ENCODE measurements around the gene NR6A1. TPM values are rescaled to one million over a fixed set of nuclear protein-coding genes. Genes with fewer than 3 reads are reported as not detected.

NR6A1 gene
- total RNA-seq, 1 donor from 2014 or later: 302 TPM

DNA sequence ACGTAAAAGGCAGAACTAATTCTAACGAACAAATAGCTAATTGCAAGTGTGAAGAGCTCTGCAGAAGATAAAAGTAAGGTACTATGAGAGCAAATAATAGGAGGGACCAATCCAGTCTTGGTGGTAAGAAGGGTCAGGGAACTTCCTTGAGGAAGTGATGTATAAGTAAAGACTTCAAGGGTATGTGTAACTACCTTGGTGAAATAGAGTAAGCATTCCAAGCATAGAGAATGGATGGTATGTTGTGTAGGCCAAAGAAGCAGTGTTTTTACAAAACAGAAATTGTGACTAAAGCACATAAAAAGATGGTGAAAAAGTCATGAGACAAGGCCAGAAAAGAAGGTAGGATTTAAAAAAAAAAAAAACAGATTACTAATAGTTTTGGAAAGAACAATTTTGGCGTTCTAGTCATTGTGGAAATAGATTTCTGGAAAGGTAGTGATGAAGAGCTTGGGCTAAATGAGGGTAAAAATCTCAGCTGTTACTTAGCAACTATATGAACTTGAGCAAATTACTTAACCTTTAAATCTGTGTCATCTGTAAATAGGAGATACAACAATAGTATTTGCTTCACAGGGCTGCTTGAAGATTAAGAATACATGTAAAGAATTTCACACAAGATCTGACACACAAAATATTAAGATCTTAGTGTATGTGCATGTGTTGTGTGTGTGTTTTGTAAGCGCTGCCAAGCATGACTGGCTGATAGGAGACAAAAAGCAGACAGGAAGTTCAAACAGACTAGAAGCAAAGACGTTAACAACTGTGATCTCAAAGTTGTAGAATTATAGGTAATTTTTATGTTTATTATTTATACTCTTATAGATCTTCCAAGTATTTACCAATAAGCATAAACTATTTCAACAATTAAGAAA, 73.5 kb downstream of the NR6A1 start:
- Histone ChIP-seq H3K4me3 (no peak overlapping the region), H4K20me1 (ENCODE audit: low read depth) (peaks cover 74% of the 10 kb centered on the region), H3K27ac (no peak overlapping the region), H3K27me3 (no peaks in the 10 kb centered on the region), H3K4me2 (peak overlapping the region; percentile 2), H3K9me3 (ENCODE audit: low read depth) (no peaks in the 10 kb centered on the region), H3F3A (ENCODE audit: low read depth) (peaks cover 36% of the 10 kb centered on the region), H2AFZ (replicated peaks) (no peak overlapping the region), H3K9ac (no peak overlapping the region), H3K79me2 (ENCODE audit: low read depth) (peaks cover 95% of the 10 kb centered on the region), H3K36me3 (no peaks in the 10 kb centered on the region), H3K4me1 (peaks cover 43% of the 10 kb centered on the region)
- Mint-ChIP-seq H3K27me3 (ENCODE audit: insufficient read depth, low read depth) (peaks cover 2% of the 10 kb centered on the region), H3K27ac (no peak overlapping the region), H3K4me3 (no peak overlapping the region), H3K4me1 (peaks cover 53% of the 10 kb centered on the region), H3K9me3 (peaks cover 3% of the 10 kb centered on the region), H3K36me3 (peaks cover 17% of the 10 kb centered on the region)
- DNase-seq (ENCODE audit: low spot score): no peak
- TF ChIP-seq EZH2 (IDR thresholded peaks at IDR 0.05): no peak
- no peak for TF ChIP-seq EZH2phosphoT487 (IDR thresholded peaks at IDR 0.05)
- TF ChIP-seq, protein P1, sequence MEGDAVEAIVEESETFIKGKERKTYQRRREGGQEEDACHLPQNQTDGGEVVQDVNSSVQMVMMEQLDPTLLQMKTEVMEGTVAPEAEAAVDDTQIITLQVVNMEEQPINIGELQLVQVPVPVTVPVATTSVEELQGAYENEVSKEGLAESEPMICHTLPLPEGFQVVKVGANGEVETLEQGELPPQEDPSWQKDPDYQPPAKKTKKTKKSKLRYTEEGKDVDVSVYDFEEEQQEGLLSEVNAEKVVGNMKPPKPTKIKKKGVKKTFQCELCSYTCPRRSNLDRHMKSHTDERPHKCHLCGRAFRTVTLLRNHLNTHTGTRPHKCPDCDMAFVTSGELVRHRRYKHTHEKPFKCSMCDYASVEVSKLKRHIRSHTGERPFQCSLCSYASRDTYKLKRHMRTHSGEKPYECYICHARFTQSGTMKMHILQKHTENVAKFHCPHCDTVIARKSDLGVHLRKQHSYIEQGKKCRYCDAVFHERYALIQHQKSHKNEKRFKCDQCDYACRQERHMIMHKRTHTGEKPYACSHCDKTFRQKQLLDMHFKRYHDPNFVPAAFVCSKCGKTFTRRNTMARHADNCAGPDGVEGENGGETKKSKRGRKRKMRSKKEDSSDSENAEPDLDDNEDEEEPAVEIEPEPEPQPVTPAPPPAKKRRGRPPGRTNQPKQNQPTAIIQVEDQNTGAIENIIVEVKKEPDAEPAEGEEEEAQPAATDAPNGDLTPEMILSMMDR (IDR thresholded peaks at IDR 0.05): no peak

DNA sequence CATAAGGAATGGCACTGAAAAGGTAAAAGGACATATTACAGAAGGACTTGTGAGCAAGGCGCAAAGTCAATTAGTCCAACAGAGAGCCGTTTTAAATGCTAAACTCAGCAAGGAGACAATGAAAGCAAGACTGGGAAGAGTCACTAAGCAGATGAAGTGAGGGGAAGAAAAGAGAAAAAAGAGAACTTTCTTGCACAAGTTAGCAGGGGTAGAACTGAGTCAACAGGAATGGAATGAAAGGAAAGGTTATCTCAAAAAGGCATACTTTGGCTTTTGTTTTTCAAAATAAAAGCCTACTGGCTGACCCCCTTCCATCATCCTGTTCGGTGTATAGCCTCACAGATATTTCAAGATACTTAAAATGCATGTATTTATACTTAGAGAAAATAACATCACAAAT, 75.0 kb downstream of the NR6A1 start:
- H3K79me2 ChIP-seq (ENCODE audit: low read depth): peaks cover 88% of the 10 kb centered on the region

DNA sequence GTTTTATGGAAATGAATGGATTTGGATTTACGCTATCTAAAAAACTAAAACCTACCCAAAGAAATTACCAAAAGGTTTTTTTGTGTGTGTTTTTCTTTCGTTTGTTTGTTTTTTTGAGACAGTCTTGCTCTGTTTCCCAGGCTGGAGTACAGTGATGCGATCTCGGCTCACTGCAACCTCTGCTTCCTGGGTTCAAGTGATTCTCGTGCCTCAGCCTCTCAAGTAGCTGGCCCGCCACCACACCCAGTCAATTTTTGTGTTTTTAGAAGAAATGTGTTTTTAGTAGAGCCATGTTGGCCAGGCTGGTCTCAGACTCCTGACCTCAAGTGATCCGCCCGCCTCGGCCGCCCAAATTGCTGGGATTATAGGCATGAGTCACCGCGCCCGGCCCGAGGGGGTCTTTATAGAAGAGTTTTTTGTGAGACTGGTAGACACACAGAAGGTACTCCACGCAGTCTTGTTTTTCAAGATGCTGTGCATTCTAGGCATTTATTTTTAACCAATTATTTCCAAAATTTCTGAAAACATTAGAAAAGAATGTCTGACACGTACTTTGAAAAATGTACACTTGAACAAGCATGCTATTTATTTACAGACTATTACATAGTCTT, 75.7 kb downstream of the NR6A1 start:
- H3K9me3 ChIP-seq (ENCODE audit: low read depth): no peaks in the 10 kb centered on the region
- no peak overlapping the region for H2AFZ ChIP-seq (replicated peaks)
- peaks cover 43% of the 10 kb centered on the region for H3K4me1 ChIP-seq
- Mint-ChIP-seq H3K4me3 (peak overlapping the region; percentile 6), H3K27ac (no peak overlapping the region), H3K4me1 (peaks cover 53% of the 10 kb centered on the region), H3K36me3 (peaks cover 13% of the 10 kb centered on the region), H3K27me3 (ENCODE audit: insufficient read depth, low read depth) (peaks cover 2% of the 10 kb centered on the region), H3K9me3 (no peaks in the 10 kb centered on the region)
- H3F3A ChIP-seq (ENCODE audit: low read depth): peaks cover 31% of the 10 kb centered on the region
- peaks cover 91% of the 10 kb centered on the region for H3K79me2 ChIP-seq (ENCODE audit: low read depth)
- TF ChIP-seq EZH2 (IDR thresholded peaks at IDR 0.05): no peak
- TF ChIP-seq, protein P1 (IDR thresholded peaks at IDR 0.05): no peak
- no peak for TF ChIP-seq EZH2phosphoT487 (IDR thresholded peaks at IDR 0.05)
- no peak overlapping the region for H3K27ac ChIP-seq
- H3K36me3 ChIP-seq: no peaks in the 10 kb centered on the region
- no peak overlapping the region for H3K4me3 ChIP-seq
- no peak overlapping the region for H3K9ac ChIP-seq
- no peaks in the 10 kb centered on the region for H3K27me3 ChIP-seq
- peak overlapping the region; percentile 40 for H3K4me2 ChIP-seq
- H4K20me1 ChIP-seq (ENCODE audit: low read depth): peaks cover 91% of the 10 kb centered on the region
- DNase-seq (ENCODE audit: low spot score): peak; percentile 15

More for the DNA sequence above, 75.0 kb downstream of the NR6A1 start:
- peaks cover 53% of the 10 kb centered on the region for H3K4me1 Mint-ChIP-seq
- H3K27me3 Mint-ChIP-seq (ENCODE audit: insufficient read depth, low read depth): peaks cover 2% of the 10 kb centered on the region
- Histone ChIP-seq H3K27ac (no peak overlapping the region), H3K9me3 (ENCODE audit: low read depth) (no peaks in the 10 kb centered on the region), H3K4me3 (no peak overlapping the region), H4K20me1 (ENCODE audit: low read depth) (peaks cover 84% of the 10 kb centered on the region), H3K4me1 (peaks cover 43% of the 10 kb centered on the region), H3K36me3 (no peaks in the 10 kb centered on the region), H3K9ac (no peak overlapping the region), H3K27me3 (no peaks in the 10 kb centered on the region), H3K4me2 (peak overlapping the region; percentile 40), H3F3A (ENCODE audit: low read depth) (peaks cover 31% of the 10 kb centered on the region), H2AFZ (replicated peaks) (no peak overlapping the region)
- H3K9me3 Mint-ChIP-seq: no peaks in the 10 kb centered on the region
- no peak overlapping the region for H3K27ac Mint-ChIP-seq
- H3K4me3 Mint-ChIP-seq: peak overlapping the region; percentile 3
- DNase-seq (ENCODE audit: low spot score): peak; percentile 13
- TF ChIP-seq, protein P1 (IDR thresholded peaks at IDR 0.05): no peak
- TF ChIP-seq EZH2phosphoT487 (IDR thresholded peaks at IDR 0.05): no peak
- no peak for TF ChIP-seq EZH2 (IDR thresholded peaks at IDR 0.05)
- H3K36me3 Mint-ChIP-seq: peaks cover 15% of the 10 kb centered on the region

Measured in neural progenitor cell (in vitro differentiated cells).